NCI-H146 (cell line): ENCODE measurements around the gene DOP1B.
"Not testable (repeated sequence)": the region's sequence is repeated elsewhere in the genome, so short reads cannot be mapped to it uniquely, and the experiment has no call there.

Experiments
- DNase-seq: peaks from one replicate; lab custom pipeline; 2025; lab: John Stamatoyannopoulos, UW

Gene DOP1B

GRCh38 chr21:36175771-36176565 lies 19.3 kb downstream of the DOP1B start:
- peak; percentile 25 for DNase-seq

GRCh38 chr21:36178349-36178748 lies 21.7 kb downstream of the DOP1B start:
- no peak for DNase-seq

GRCh38 chr21:36179145-36179544 lies 22.5 kb downstream of the DOP1B start:
- DNase-seq = no peak

- DNase-seq = no peak
Observed at GRCh38 chr21:36180963-36181362, 24.3 kb downstream of the DOP1B start.

GRCh38 chr21:36183144-36183795 lies 26.6 kb downstream of the DOP1B start:
- DNase-seq = no peak

- no peak for DNase-seq
Observed at GRCh38 chr21:36184545-36184944, 27.9 kb downstream of the DOP1B start.

- DNase-seq = no peak
Observed at GRCh38 chr21:36185523-36185922, 28.9 kb downstream of the DOP1B start.

GRCh38 chr21:36186081-36186480 lies 29.5 kb downstream of the DOP1B start:
- no peak for DNase-seq

GRCh38 chr21:36186506-36187399 lies 30.1 kb downstream of the DOP1B start:
- no peak for DNase-seq

GRCh38 chr21:36188081-36188681 lies 31.6 kb downstream of the DOP1B start:
- DNase-seq = peak; percentile 84

- DNase-seq = no peak
Observed at GRCh38 chr21:36188937-36189336, 32.3 kb downstream of the DOP1B start.

GRCh38 chr21:36190736-36191135 lies 34.1 kb downstream of the DOP1B start:
- no peak for DNase-seq

- no peak for DNase-seq
Observed at GRCh38 chr21:36193200-36193599, 36.6 kb downstream of the DOP1B start.

- DNase-seq = no peak
Observed at GRCh38 chr21:36194024-36194423, 37.4 kb downstream of the DOP1B start.

GRCh38 chr21:36195613-36196012 lies 39.0 kb downstream of the DOP1B start:
- DNase-seq = no peak

- DNase-seq = no peak
Observed at GRCh38 chr21:36199021-36199420, 42.4 kb downstream of the DOP1B start.

- DNase-seq = not testable (repeated sequence)
Observed at GRCh38 chr21:36199575-36199974, 43.0 kb downstream of the DOP1B start.

- DNase-seq = no peak
Observed at GRCh38 chr21:36200081-36200561, 43.5 kb downstream of the DOP1B start.

- DNase-seq = no peak
Observed at GRCh38 chr21:36202726-36203602, 46.3 kb downstream of the DOP1B start.

- no peak for DNase-seq
Observed at GRCh38 chr21:36203603-36203889, 46.9 kb downstream of the DOP1B start.

GRCh38 chr21:36204980-36205379 lies 48.4 kb downstream of the DOP1B start:
- no peak for DNase-seq
